Activated CD4-positive, alpha-beta T cell treated with anti-CD3 and anti-CD28 coated beads for 48 hours (primary cell): Measurements from ENCODE around the gene CACNG4.

Experiments used
- DNase-seq: peaks from one replicate; pipeline ENCODE4 v3.0.0-alpha.2; 2020

Gene CACNG4

GRCh38 chr17:67067571-67068482 lies 103.3 kb downstream of the CACNG4 start:
- no peak for DNase-seq

GRCh38 chr17:67068999-67069398 lies 104.5 kb downstream of the CACNG4 start:
- no peak for DNase-seq

GRCh38 chr17:67069603-67070136 lies 105.2 kb downstream of the CACNG4 start:
- DNase-seq: no peak

GRCh38 chr17:67071595-67071994 lies 107.1 kb downstream of the CACNG4 start:
- no peak for DNase-seq

GRCh38 chr17:67072885-67073284 lies 108.4 kb downstream of the CACNG4 start:
- no peak for DNase-seq

- no peak for DNase-seq
Observed at GRCh38 chr17:67074781-67075180, 110.3 kb downstream of the CACNG4 start.

- DNase-seq: no peak
Observed at GRCh38 chr17:67076290-67076689, 111.8 kb downstream of the CACNG4 start.

GRCh38 chr17:67078292-67078691 lies 113.8 kb downstream of the CACNG4 start:
- no peak for DNase-seq

- no peak for DNase-seq
Observed at GRCh38 chr17:67079491-67079890, 115.0 kb downstream of the CACNG4 start.

- no peak for DNase-seq
Observed at GRCh38 chr17:67080804-67081203, 116.3 kb downstream of the CACNG4 start.

- DNase-seq: no peak
Observed at GRCh38 chr17:67082107-67082506, 117.6 kb downstream of the CACNG4 start.
